WTC11 (cell line): ENCODE measurements around the gene GPR108. TPM values are rescaled to one million over a fixed set of nuclear protein-coding genes. Genes with fewer than 3 reads are reported as not detected.

ENCODE experiments used
- ATAC-seq: fragments of 200-7000 bp; cut with Tn5 transposase; 2 replicates; pipeline ENCODE4 v1.10.0; 2021; ENCODE audit warnings: mild to moderate bottlenecking, moderate library complexity
- CTCF ChIA-PET: fragments of 300-600 bp; sonication (Branson Sonifier 250); formaldehyde crosslinking; loops from one replicate; lab custom pipeline; 2021; ENCODE audit warnings: antibody characterized with exemption; lab: Charles Lee
- POLR2A ChIA-PET: fragments of 350-600 bp; sonication (Branson Sonifier 250); formaldehyde crosslinking; loops from one replicate; lab custom pipeline; 2021; ENCODE audit warnings: antibody characterized with exemption; lab: Charles Lee
- DNase-seq: peaks from one replicate; pipeline ENCODE4 v3.0.0; 2021; ENCODE audit warnings: low spot score
- H3K27ac Mint-ChIP-seq: 2 replicates; pipeline ENCODE4 v1.8.0; 2021; ENCODE audit warnings: mixed read lengths
- H3K27me3 Mint-ChIP-seq: 2 replicates; pipeline ENCODE4 v1.8.0; 2021; ENCODE audit warnings: low read depth, mild to moderate bottlenecking, moderate library complexity, mixed read lengths
- H3K36me3 Mint-ChIP-seq: 2 replicates; pipeline ENCODE4 v1.8.0; 2021; ENCODE audit warnings: mixed read lengths
- H3K4me1 Mint-ChIP-seq: 2 replicates; pipeline ENCODE4 v1.8.0; 2022; ENCODE audit warnings: mixed read lengths
- H3K4me3 Mint-ChIP-seq: 2 replicates; pipeline ENCODE4 v1.8.0; 2021; ENCODE audit warnings: mild to moderate bottlenecking, moderate library complexity, mixed read lengths
- H3K9me3 Mint-ChIP-seq: 2 replicates; pipeline ENCODE4 v1.8.0; 2021; ENCODE audit warnings: mixed read lengths
- ATF1 ChIP-seq: sonication (generic); formaldehyde crosslinking; IDR thresholded peaks from 2 replicates; pipeline ENCODE4 v1.8.1; 2023; ENCODE audit warnings: mild to moderate bottlenecking, moderate library complexity, missing genetic modification reagents
- CTCF ChIP-seq: fragments of 200-600 bp; IDR thresholded peaks from 2 replicates; pipeline ENCODE4 v1.8.0; 2022; ENCODE audit warnings: antibody characterized with exemption
- ERG ChIP-seq: fragments of 250-450 bp; sonication (Bioruptor Pico); IDR thresholded peaks from 2 replicates; pipeline ENCODE4 v1.8.0; 2021; ENCODE audit warnings: mild to moderate bottlenecking
- ESRRA ChIP-seq: sonication (generic); formaldehyde crosslinking; IDR thresholded peaks from 2 replicates; pipeline ENCODE4 v1.8.1; 2022; ENCODE audit warnings: mild to moderate bottlenecking, missing genetic modification reagents, borderline replicate concordance
- ETV6 ChIP-seq: sonication (generic); formaldehyde crosslinking; IDR thresholded peaks from 2 replicates; pipeline ENCODE4 v1.8.1; 2022; ENCODE audit warnings: mild to moderate bottlenecking, missing genetic modification reagents
- FOXJ3 ChIP-seq: sonication (generic); formaldehyde crosslinking; IDR thresholded peaks from 2 replicates; pipeline ENCODE4 v1.9.0; 2021; ENCODE audit warnings: missing genetic modification reagents, mild to moderate bottlenecking, borderline replicate concordance
- GRHL2 ChIP-seq: fragments of 250-450 bp; sonication (Bioruptor Pico); IDR thresholded peaks from 2 replicates; pipeline ENCODE4 v1.8.0; 2022; ENCODE audit warnings: mild to moderate bottlenecking, moderate library complexity; ENCODE audit not compliant: insufficient replicate concordance, severe bottlenecking
- GTF2I ChIP-seq: fragments of 250-450 bp; sonication (Bioruptor Pico); conservative IDR thresholded peaks from 2 replicates; pipeline ENCODE4 v1.4.0; 2021; ENCODE audit warnings: mild to moderate bottlenecking
- KAT7 ChIP-seq: sonication (generic); formaldehyde crosslinking; IDR thresholded peaks from 2 replicates; pipeline ENCODE4 v1.8.1; 2023; ENCODE audit warnings: missing genetic modification reagents, mild to moderate bottlenecking, borderline replicate concordance
- MYBL2 ChIP-seq: sonication (generic); formaldehyde crosslinking; IDR thresholded peaks from 2 replicates; pipeline ENCODE4 v1.8.1; 2023; ENCODE audit warnings: mild to moderate bottlenecking, moderate library complexity, missing genetic modification reagents
- NFATC4 ChIP-seq: fragments of 250-450 bp; sonication (Bioruptor Pico); IDR thresholded peaks from 2 replicates; pipeline ENCODE4 v1.9.0; 2021; ENCODE audit warnings: mild to moderate bottlenecking
- NR3C1 ChIP-seq: sonication (generic); formaldehyde crosslinking; conservative IDR thresholded peaks from 2 replicates; pipeline ENCODE4 v1.8.1; 2023; ENCODE audit warnings: low read depth, mild to moderate bottlenecking, missing genetic modification reagents
- SMAD3 ChIP-seq: sonication (generic); formaldehyde crosslinking; IDR thresholded peaks from 2 replicates; pipeline ENCODE4 v1.8.0; 2022; ENCODE audit warnings: missing genetic modification reagents, mild to moderate bottlenecking, borderline replicate concordance
- ZNF121 ChIP-seq: sonication (generic); formaldehyde crosslinking; IDR thresholded peaks from 2 replicates; pipeline ENCODE4 v1.8.0; 2023; ENCODE audit warnings: missing genetic modification reagents
- total RNA-seq: library from RNA; stranded (reverse); gene quantifications from 3 replicates; pipeline ENCODE4 v1.2.3, GENCODE V29; 2021
- TF ChIP-seq, protein P1 (sequence below): sonication (generic); formaldehyde crosslinking; IDR thresholded peaks from 2 replicates; pipeline ENCODE4 v1.8.1; 2022; ENCODE audit warnings: mild to moderate bottlenecking, moderate library complexity, missing genetic modification reagents
- TF ChIP-seq, protein P2 (sequence below): sonication (generic); formaldehyde crosslinking; IDR thresholded peaks from 2 replicates; pipeline ENCODE4 v1.8.1; 2023; ENCODE audit warnings: mild to moderate bottlenecking, missing genetic modification reagents, borderline replicate concordance
- TF ChIP-seq, protein P3 (sequence below): sonication (generic); formaldehyde crosslinking; IDR thresholded peaks from 2 replicates; pipeline ENCODE4 v1.8.1; 2023; ENCODE audit warnings: mild to moderate bottlenecking, missing genetic modification reagents, moderate library complexity
- TF ChIP-seq, protein P4 (sequence below): fragments of 250-450 bp; sonication (Bioruptor Pico); IDR thresholded peaks from 2 replicates; pipeline ENCODE4 v1.9.0; 2021; ENCODE audit warnings: mild to moderate bottlenecking

Gene GPR108
- total RNA-seq, 1 experiment from 2014 or later: 48.7 TPM

GRCh38 chr19:6733338-6734095 is 3.9 kb downstream of the GPR108 start:
- Mint-ChIP-seq H3K27me3 (no peaks in the 10 kb centered on the region), H3K36me3 (peaks cover 9% of the 10 kb centered on the region), H3K9me3 (no peaks in the 10 kb centered on the region), H3K4me1 (peaks cover 28% of the 10 kb centered on the region), H3K27ac (no peak overlapping the region), H3K4me3 (no peak overlapping the region)
- no peak for ATAC-seq
- CTCF ChIA-PET: interaction anchor here (0.6 to 1.9 kb wide), 18 partner anchors 9 to 336 kb away, joined by 3 to 10 read pairs (median 4); partner anchors contain the start of genes C3 and ZNF557
- peak; percentile 55 for DNase-seq
- TF ChIP-seq ZNF121 (CRISPR knock-in tag) (no peak), GTF2I (CRISPR knock-in tag) (peak; percentile 96), SMAD3 (no peak), CTCF (peak; percentile 63; the same call in 1 of the 2 replicates)
- TF ChIP-seq, all 79 proteins: peak for 2
- POLR2A ChIA-PET: interaction anchor here (0.6 to 1.0 kb wide), 2 partner anchors 19 to 68 kb away, joined by 3 to 6 read pairs; no protein-coding TSS in a partner anchor

- H3K36me3 Mint-ChIP-seq: peaks cover 9% of the 10 kb centered on the region
- ChIA-PET POLR2A (interaction anchor here (0.6 to 1.0 kb wide), 2 partner anchors 20 to 68 kb away, joined by 3 to 6 read pairs; no protein-coding TSS in a partner anchor), CTCF (interaction anchor here (0.6 to 1.9 kb wide), 16 partner anchors 8 to 336 kb away, joined by 3 to 10 read pairs (median 5); partner anchors contain the start of genes C3 and ZNF557)
- H3K4me3 Mint-ChIP-seq: no peak overlapping the region
- DNase-seq (no peak), ATAC-seq (no peak)
- peaks cover 21% of the 10 kb centered on the region for H3K4me1 Mint-ChIP-seq
- no peak overlapping the region for H3K27ac Mint-ChIP-seq
- no peaks in the 10 kb centered on the region for H3K9me3 Mint-ChIP-seq
- TF ChIP-seq FOXJ3 (CRISPR knock-in tag) (no peak), CTCF (no peak), ATF1 (no peak), ERG (CRISPR knock-in tag) (no peak), SMAD3 (no peak), KAT7 (CRISPR knock-in tag) (no peak), NR3C1 (no peak), MYBL2 (no peak), GRHL2 (CRISPR knock-in tag) (no peak), ETV6 (CRISPR knock-in tag) (no peak), NFATC4 (CRISPR knock-in tag) (no peak), ESRRA (CRISPR knock-in tag) (no peak)
- TF ChIP-seq, protein P1, sequence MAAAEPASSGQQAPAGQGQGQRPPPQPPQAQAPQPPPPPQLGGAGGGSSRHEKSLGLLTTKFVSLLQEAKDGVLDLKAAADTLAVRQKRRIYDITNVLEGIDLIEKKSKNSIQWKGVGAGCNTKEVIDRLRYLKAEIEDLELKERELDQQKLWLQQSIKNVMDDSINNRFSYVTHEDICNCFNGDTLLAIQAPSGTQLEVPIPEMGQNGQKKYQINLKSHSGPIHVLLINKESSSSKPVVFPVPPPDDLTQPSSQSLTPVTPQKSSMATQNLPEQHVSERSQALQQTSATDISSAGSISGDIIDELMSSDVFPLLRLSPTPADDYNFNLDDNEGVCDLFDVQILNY: no peak
- TF ChIP-seq, protein P2, sequence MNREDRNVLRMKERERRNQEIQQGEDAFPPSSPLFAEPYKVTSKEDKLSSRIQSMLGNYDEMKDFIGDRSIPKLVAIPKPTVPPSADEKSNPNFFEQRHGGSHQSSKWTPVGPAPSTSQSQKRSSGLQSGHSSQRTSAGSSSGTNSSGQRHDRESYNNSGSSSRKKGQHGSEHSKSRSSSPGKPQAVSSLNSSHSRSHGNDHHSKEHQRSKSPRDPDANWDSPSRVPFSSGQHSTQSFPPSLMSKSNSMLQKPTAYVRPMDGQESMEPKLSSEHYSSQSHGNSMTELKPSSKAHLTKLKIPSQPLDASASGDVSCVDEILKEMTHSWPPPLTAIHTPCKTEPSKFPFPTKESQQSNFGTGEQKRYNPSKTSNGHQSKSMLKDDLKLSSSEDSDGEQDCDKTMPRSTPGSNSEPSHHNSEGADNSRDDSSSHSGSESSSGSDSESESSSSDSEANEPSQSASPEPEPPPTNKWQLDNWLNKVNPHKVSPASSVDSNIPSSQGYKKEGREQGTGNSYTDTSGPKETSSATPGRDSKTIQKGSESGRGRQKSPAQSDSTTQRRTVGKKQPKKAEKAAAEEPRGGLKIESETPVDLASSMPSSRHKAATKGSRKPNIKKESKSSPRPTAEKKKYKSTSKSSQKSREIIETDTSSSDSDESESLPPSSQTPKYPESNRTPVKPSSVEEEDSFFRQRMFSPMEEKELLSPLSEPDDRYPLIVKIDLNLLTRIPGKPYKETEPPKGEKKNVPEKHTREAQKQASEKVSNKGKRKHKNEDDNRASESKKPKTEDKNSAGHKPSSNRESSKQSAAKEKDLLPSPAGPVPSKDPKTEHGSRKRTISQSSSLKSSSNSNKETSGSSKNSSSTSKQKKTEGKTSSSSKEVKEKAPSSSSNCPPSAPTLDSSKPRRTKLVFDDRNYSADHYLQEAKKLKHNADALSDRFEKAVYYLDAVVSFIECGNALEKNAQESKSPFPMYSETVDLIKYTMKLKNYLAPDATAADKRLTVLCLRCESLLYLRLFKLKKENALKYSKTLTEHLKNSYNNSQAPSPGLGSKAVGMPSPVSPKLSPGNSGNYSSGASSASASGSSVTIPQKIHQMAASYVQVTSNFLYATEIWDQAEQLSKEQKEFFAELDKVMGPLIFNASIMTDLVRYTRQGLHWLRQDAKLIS (CRISPR knock-in tag): no peak
- TF ChIP-seq, protein P3, sequence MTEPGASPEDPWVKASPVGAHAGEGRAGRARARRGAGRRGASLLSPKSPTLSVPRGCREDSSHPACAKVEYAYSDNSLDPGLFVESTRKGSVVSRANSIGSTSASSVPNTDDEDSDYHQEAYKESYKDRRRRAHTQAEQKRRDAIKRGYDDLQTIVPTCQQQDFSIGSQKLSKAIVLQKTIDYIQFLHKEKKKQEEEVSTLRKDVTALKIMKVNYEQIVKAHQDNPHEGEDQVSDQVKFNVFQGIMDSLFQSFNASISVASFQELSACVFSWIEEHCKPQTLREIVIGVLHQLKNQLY (CRISPR knock-in tag): no peak
- TF ChIP-seq, protein P4, sequence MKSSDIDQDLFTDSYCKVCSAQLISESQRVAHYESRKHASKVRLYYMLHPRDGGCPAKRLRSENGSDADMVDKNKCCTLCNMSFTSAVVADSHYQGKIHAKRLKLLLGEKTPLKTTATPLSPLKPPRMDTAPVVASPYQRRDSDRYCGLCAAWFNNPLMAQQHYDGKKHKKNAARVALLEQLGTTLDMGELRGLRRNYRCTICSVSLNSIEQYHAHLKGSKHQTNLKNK (CRISPR knock-in tag): no peak
- no peaks in the 10 kb centered on the region for H3K27me3 Mint-ChIP-seq
Measured at GRCh38 chr19:6732803-6733337, 4.5 kb downstream of the GPR108 start.
